GM19193 (cell line): ENCODE measurements around the gene G6PC3.

Experiments
- POLR2A ChIP-seq: IDR thresholded peaks from 4 replicates; pipeline ENCODE4 v1.6.1; 2011; ENCODE audit not compliant: insufficient read depth, insufficient read length; ENCODE audit errors: extremely low read depth

The G6PC3 gene

DNA sequence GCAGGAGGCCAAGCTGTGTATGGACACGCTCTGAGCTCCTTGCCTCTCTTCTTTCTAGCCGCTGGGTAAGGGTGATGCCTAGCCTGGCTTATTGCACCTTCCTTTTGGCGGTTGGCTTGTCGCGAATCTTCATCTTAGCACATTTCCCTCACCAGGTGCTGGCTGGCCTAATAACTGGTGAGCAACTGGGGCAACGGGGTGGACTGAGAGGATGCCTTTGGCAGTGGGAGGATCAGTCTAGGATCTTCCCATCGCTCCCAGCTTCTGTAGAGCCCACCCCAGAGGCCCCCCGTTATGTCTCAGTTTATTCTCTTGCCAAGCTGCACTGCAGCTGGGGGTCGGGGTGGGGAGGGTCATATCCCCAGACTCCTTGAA, 4.4 kb downstream of the G6PC3 start:
- no peak for TF ChIP-seq POLR2A

DNA sequence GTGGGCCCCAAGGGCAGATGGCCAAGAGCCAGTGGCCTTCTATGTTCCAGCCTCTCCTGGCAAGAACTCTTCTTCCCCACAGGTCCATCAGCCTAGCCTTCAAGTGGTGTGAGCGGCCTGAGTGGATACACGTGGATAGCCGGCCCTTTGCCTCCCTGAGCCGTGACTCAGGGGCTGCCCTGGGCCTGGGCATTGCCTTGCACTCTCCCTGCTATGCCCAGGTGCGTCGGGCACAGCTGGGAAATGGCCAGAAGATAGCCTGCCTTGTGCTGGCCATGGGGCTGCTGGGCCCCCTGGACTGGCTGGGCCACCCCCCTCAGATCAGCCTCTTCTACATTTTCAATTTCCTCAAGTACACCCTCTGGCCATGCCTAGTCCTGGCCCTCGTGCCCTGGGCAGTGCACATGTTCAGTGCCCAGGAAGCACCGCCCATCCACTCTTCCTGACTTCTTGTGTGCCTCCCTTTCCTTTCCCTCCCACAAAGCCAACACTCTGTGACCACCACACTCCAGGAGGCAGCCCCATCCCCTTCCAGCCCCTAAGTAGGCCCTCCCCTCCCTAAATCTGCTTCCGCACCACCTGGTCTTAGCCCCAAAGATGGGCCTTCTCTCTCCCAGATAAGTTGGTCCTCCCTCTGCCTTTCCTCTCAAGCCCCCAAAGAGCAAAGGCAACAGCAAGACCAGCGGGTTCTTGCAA, 5.2 kb downstream of the G6PC3 start:
- TF ChIP-seq POLR2A, result no peak

DNA sequence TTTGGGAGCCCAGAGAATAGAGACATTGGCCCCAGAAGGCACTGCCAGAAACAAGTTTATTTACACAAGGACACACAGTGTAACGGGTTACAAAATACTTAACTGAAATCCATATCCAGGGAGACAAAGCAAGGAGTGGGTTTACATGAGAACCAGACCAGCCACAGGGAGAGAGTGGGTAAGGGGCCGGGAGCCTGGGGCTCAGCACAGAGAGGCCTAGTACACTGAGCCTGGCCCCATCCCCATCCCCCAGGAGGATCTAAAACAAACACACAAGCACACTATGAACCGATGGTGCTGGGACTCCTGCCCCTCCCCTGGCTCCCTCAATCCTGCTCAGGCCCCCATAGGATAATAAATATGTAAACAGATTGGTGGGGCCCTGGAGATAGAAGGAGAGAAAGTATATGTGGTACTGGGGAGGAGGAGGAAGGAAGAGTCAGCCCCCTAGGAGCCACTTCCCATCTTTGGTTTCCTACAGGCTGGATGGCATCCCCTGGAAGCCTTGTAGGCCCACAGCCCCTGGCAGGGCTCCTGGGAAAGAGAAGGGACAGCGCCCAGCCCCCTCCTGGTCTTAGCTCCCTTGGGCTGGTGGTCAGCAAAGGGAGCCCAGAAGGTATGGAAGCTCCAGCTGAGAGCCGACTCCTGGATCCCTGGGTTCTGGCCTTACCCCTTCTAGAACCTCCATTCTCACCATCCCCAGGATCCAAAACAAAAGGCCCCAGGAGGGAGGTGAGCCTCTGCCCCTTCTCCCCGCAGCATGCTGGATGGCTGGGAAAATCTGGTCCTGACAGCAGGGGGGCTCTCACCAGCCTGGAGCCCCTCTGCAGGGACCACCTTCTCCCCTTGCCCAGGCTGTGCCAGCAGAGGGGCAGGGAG, 6.4 kb downstream of the G6PC3 start:
- no peak for TF ChIP-seq POLR2A

DNA sequence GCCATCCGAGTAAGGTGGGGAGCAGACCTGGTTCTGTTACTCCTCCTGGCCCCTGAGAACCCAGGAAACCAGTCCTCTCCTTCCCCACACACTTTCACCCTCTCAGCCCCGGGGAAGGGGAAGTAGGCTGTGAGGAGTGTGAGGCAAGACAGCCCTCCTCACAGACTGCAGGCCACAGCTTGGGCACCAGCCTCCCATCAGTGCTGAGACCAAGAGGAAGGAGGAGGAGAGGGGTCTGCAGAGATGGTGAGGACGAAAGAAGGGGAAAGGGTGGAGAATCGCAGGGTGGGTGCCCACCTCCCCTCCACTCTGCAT, 7.0 kb downstream of the G6PC3 start:
- TF ChIP-seq POLR2A, result no peak

DNA sequence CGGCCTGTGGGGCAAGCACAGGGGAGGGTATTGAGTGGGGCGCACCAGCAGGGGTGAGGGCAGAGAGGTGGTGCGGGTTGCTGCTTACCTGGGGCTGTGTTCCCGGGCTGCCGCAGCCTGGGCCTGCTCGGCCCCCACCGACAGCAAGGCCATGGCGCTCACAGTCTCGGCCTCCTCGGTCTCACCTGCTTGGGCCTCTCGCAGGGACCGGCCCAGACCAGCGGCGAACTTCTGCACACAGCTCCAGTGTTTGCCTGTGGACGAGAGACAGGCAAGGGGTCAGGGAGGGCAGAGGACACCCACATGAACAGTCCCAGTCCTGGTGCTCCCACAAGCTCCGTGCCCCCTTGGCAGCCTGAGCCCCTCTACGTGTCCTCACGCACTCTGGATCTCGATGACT, 7.9 kb downstream of the G6PC3 start:
- TF ChIP-seq POLR2A, result peak; percentile 21

DNA sequence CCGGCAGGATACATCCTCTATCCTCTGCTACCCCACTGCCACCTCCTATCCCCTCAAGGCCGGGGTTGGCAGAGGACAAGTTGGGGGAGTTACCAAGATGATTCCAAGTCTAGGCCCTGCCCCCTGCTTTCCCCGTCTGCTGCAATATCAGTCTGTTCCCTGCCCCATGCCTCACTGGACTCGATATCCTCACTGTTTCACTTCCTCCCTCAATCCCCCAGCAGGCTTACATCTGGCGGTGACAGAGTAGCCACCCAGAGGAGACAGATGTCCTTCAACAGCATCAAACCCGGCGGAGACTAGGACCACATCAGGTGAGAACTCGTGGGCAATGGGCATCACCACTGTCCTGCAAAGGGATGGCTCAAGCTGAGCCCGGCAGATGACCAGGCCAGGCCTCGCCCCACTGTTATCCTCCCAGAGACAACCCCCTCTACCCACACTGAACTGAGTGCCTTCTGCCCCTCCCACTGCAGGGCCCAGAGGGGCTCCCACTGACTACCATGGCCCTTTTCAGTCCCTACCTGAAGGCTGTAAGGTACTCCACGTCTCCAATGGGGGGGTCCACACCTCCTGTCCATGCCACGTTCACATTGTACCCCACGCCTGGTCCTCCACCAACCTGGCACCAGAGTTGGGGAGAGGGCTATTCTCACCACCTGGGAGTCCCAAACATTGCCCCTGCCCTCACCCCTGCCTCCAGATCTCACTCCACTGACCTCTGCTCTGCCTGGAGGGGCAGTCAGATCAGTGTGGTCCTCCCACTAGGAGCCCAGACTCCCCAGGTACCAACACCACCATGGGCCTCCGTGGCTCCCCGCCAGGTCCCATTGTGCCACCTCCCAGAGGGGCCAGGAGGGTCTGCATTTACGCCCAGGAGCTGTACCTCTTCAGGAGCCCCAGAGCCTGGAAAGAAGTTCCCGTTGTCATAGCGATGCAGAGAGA, 9.6 kb downstream of the G6PC3 start:
- TF ChIP-seq POLR2A, result no peak

DNA sequence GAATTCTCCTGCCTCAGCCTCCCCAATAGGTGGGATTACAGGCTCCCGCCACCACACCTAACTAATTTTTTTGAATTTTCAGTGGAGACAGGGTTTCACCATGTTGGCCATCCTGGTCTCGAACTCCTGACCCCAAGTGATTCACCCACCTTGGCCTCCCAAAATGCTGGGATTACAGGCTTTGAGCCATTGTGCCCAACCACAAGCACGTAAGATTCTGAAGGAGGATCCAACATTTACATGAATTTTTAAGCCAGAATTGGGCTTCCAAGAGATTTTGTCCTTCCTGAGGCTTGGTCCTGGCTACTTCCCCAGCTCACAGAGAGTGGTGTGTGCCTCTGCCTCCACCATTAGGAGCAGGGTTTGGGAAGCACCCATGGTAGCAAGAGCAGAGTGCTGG, 11.1 kb downstream of the G6PC3 start:
- TF ChIP-seq POLR2A, result no peak

DNA sequence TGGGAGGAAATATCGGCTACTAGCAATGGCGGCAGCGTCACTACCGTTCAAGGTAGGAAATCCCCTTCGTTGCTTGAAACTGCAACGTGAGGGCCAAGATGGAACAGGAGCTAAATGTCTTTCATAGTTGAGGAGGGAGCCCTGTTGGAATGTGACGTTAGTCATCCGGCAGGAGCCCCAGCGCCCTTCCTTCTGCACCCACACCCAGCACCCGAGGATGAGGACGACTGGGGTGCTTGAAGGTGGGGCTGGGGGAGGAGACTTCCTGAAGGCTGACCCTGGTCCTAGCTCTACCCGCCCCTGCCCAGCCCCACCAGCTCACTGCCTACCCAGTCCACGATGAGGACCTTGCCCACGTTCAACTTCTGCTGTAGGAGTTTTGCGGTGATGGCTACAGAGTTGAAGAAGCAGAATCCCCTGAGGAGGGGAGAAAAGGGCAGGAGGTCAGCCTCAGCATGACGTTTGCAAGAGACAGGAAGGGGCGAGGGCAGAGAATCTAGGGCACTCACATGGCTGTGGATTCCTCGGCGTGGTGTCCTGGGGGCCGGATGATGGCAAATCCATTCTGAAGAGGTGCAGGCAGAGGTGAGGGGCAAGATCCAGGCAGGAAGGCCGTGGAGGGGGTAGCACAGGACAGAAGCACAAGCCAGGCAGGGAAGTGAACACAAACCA, 11.9 kb downstream of the G6PC3 start:
- no peak for TF ChIP-seq POLR2A

DNA sequence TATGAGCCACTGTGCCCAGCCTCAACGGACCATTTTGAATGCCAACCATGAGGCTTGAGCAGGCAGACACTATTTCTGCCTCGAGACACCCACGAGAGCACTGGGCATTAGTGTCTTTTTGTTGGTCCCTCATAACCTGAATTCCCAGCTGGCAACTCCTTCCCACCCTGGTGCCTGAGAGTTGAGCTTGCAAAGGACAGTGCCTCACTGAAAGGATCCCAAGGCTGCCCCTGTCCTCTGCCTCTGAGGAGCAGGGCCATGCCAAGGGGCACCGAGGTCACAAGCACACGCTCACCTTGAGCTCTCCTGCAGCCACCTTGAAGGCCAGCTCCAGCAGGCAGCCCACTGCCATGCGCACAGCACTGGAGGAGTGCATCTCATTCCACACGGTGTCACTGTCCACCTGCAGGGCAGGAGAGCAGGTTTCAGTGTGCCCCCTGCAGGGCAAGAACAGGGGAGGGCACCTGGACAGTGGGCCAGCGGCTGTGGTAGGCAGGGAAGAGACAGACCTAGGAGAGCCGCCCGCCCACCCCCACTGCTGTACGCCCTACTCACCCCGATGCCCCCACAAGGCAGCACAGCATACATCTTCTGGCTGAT, 12.8 kb downstream of the G6PC3 start:
- TF ChIP-seq POLR2A, result no peak

DNA sequence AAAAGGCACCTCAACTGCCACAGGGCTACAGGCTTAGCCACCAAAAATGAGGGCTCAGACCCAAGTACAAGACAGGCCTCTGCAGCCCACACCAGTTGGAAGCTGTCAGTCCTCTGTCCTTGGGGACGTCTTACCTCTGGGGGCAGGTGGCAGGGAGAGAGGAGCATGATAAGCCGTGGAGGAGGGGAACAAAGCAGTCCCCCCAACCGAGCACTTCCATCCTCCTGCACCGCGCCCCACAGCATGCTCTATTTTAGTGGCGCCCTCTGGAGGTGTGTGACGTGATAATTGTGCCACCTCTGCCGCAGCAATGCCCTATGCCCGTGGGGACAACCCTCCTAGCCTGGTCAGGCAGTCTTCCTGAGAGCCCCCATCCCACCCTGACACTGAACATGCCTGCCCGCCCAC, 13.6 kb downstream of the G6PC3 start:
- no peak for TF ChIP-seq POLR2A

DNA sequence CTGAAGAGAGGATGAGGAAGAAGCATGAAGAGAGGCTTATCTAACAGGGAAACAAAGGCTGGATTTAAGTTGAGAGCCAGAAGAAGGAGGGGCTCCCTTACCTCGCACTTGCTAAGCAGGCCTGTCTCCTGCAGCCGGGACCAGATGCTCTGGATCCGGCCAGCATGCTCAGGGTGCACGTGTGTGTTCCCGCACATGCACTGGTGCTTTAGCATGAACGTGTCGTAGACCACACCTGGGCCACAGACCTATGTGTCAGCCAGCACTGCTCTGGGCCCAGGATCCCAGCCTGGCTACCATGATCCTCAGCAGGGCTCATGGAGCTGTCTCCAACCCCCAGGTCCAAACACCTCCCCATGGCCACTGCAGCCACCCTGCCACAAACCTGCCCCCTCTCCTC, 14.4 kb downstream of the G6PC3 start:
- TF ChIP-seq POLR2A, result no peak

DNA sequence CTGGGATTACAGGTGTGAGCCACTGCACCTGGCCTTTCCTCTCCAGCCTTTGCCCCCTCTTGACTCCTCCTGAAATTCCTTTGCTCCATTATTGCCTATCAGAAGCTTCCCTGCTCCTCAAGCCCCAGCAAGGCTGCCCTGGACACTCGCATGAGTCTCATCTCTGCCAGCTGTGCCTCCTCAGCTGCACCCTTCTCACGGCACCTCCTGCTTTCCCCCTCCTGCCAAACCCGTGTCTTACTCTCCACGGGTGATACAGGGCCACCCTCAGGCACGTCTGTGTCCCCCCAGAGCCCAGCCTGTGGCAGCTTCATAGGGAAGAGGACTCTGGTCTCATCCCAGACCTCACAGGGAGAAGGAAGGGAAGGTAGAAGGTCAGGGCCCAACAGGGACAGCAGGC, 15.4 kb downstream of the G6PC3 start:
- no peak for TF ChIP-seq POLR2A

DNA sequence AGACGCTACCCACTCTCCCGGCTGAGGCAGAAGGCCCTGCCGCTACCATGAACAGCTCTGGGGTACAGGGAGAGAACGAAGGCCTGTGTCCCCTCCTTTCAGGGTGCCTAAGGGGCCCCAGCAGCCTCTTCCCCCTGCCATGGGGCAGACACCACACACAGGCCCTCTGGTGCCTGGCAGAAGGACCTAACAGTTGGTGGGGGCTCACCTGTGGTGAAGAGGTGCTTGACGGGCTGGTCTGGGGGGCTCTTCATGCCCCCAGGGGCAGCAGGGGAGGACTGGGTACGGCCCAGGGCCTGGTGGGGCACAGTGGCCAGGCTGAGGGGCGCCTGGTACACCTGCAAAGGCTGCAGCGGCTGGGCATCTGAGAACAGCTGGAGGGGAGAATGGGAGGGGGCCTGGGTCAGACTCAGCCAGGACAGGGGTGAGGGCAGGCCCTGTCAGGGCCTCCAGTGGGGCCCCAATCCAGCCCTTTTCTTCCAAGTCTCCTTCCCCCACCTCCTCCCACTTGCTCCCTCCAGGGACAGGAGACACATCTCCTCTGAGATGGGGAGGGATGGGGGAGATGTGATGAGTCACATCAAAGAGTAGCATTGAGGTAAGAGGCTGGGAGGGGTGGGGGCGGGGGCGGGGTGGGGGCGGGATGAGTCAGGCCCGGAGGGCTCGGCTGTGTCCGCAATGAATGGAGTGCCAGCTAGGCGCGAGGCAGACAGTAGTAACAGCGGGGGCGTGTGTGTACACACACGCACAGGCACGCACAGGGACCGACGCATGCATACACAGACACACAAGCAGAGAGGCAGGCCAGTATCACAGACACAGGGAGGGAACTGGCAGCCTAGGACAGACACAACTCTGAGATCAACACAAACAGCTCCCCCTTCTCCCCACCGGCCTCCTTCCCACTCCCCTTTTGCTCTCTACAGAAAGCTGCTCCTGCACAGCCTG, 16.1 kb downstream of the G6PC3 start:
- TF ChIP-seq POLR2A, result no peak
